HEK293 (cell line): Measurements from ENCODE around the gene LRRC4C.

Source experiments
- CTCF ChIA-PET: fragments of 350-600 bp; formaldehyde crosslinking; extraction: SDS; loops from one replicate; lab custom pipeline; 2021; ENCODE audit warnings: antibody characterized with exemption; lab: Yijun Ruan, JAX
- POLR2A ChIA-PET: fragments of 300-600 bp; formaldehyde crosslinking; extraction: SDS; loops from one replicate; lab custom pipeline; 2020; ENCODE audit warnings: antibody characterized with exemption, inconsistent platforms; lab: Yijun Ruan, JAX
- H3K27ac ChIP-seq: fragments of 200-500 bp; sonication (Bioruptor generic); 2 replicates; pipeline ENCODE4 v1.5.1; 2014; ENCODE audit warnings: low read depth, low read length, control low read depth, inconsistent platforms; ENCODE audit errors: extremely low read depth
- H3K36me3 ChIP-seq, 2 experiments: fragments of 200-500 bp in 1 of 2; sonication (Bioruptor generic) in 1 of 2; 1 replicate in 1 of 2; 2 replicates in 1 of 2; pipeline ENCODE4 v1.5.1; 2014 to 2017; ENCODE audit warnings: inconsistent platforms in 2 of 2, low read length in 2 of 2; ENCODE audit not compliant: control insufficient read depth in 2 of 2, insufficient read depth in 1 of 2
- H3K4me1 ChIP-seq: fragments of 200-500 bp; sonication (Bioruptor generic); 2 replicates; pipeline ENCODE4 v1.5.1; 2014; ENCODE audit warnings: mild to moderate bottlenecking, low read length, inconsistent platforms; ENCODE audit not compliant: control insufficient read depth, insufficient read depth
- H3K4me3 ChIP-seq: 2 replicates; pipeline ENCODE4 v1.5.1; 2011; ENCODE audit warnings: low read depth, mild to moderate bottlenecking, control low read depth, low read length, moderate library complexity
- H3K9me3 ChIP-seq: fragments of 200-500 bp; sonication (Bioruptor generic); 2 replicates; pipeline ENCODE4 v1.5.1; 2014; ENCODE audit warnings: low read depth, low read length, inconsistent platforms; ENCODE audit not compliant: control insufficient read depth, insufficient read depth
- FEZF1 ChIP-seq: fragments of 450-650 bp; formaldehyde crosslinking; IDR thresholded peaks from 2 replicates; pipeline ENCODE4 v1.5.1; 2016; ENCODE audit warnings: missing biosample characterization, missing genetic modification characterization
- GLIS1 ChIP-seq: fragments of 450-650 bp; formaldehyde crosslinking; IDR thresholded peaks from 2 replicates; pipeline ENCODE4 v1.5.1; 2016; ENCODE audit warnings: missing biosample characterization, missing genetic modification characterization
- HOXD13 ChIP-seq: sonication (generic); formaldehyde crosslinking; IDR thresholded peaks from 2 replicates; pipeline ENCODE4 v1.8.0; 2022; ENCODE audit warnings: missing genetic modification reagents, borderline replicate concordance
- ZBTB11 ChIP-seq: fragments of 450-650 bp; formaldehyde crosslinking; conservative IDR thresholded peaks from 2 replicates; pipeline ENCODE4 v1.5.1; 2016; ENCODE audit warnings: low read depth, missing biosample characterization, missing genetic modification characterization
- ZBTB21 ChIP-seq: fragments of 450-650 bp; formaldehyde crosslinking; IDR thresholded peaks from 2 replicates; pipeline ENCODE4 v1.5.1; 2017; ENCODE audit warnings: missing biosample characterization, missing genetic modification characterization
- ZFHX2 ChIP-seq: fragments of 450-650 bp; formaldehyde crosslinking; conservative IDR thresholded peaks from 2 replicates; pipeline ENCODE4 v1.5.1; 2016; ENCODE audit warnings: missing biosample characterization, missing genetic modification characterization
- ZNF174 ChIP-seq: fragments of 450-650 bp; formaldehyde crosslinking; IDR thresholded peaks from 2 replicates; pipeline ENCODE4 v1.5.0; 2017; ENCODE audit warnings: missing biosample characterization, mild to moderate bottlenecking, missing genetic modification characterization
- ZNF311 ChIP-seq: fragments of 450-650 bp; formaldehyde crosslinking; IDR thresholded peaks from 2 replicates; pipeline ENCODE4 v1.5.1; 2017; ENCODE audit warnings: missing biosample characterization, missing genetic modification characterization, borderline replicate concordance
- ZNF362 ChIP-seq: fragments of 450-650 bp; formaldehyde crosslinking; IDR thresholded peaks from 2 replicates; pipeline ENCODE4 v1.5.1; 2016; ENCODE audit warnings: missing biosample characterization, missing genetic modification characterization
- ZNF473 ChIP-seq: fragments of 450-650 bp; formaldehyde crosslinking; IDR thresholded peaks from 2 replicates; pipeline ENCODE4 v1.5.1; 2017; ENCODE audit warnings: missing biosample characterization, missing genetic modification characterization
- ZNF48 ChIP-seq: fragments of 450-650 bp; formaldehyde crosslinking; IDR thresholded peaks from 2 replicates; pipeline ENCODE4 v1.5.1; 2016; ENCODE audit warnings: missing biosample characterization, missing genetic modification characterization
- ZNF501 ChIP-seq: fragments of 450-650 bp; formaldehyde crosslinking; IDR thresholded peaks from 2 replicates; pipeline ENCODE4 v1.5.1; 2016; ENCODE audit warnings: missing biosample characterization, missing genetic modification characterization
- ZNF530 ChIP-seq: fragments of 450-650 bp; formaldehyde crosslinking; IDR thresholded peaks from 2 replicates; pipeline ENCODE4 v1.5.1; 2016; ENCODE audit warnings: low read depth, missing biosample characterization, missing genetic modification characterization
- ZNF600 ChIP-seq: fragments of 450-650 bp; formaldehyde crosslinking; IDR thresholded peaks from 2 replicates; pipeline ENCODE4 v1.5.1; 2016; ENCODE audit warnings: missing biosample characterization, missing genetic modification characterization
- ZNF623 ChIP-seq: fragments of 450-650 bp; formaldehyde crosslinking; IDR thresholded peaks from 2 replicates; pipeline ENCODE4 v1.5.1; 2016; ENCODE audit warnings: missing biosample characterization, missing genetic modification characterization
- ZNF626 ChIP-seq: fragments of 450-650 bp; sonication (Bioruptor Pico); formaldehyde crosslinking; IDR thresholded peaks from 2 replicates; pipeline ENCODE4 v1.5.1; 2018; ENCODE audit warnings: missing biosample characterization, missing genetic modification characterization, inconsistent platforms
- ZNF701 ChIP-seq: fragments of 450-650 bp; formaldehyde crosslinking; IDR thresholded peaks from 2 replicates; pipeline ENCODE4 v1.5.1; 2016; ENCODE audit warnings: missing biosample characterization, missing genetic modification characterization
- ZNF792 ChIP-seq: fragments of 450-650 bp; formaldehyde crosslinking; IDR thresholded peaks from 2 replicates; pipeline ENCODE4 v1.5.1; 2016; ENCODE audit warnings: missing biosample characterization, missing genetic modification characterization
- ZSCAN16 ChIP-seq: fragments of 450-650 bp; formaldehyde crosslinking; IDR thresholded peaks from 2 replicates; pipeline ENCODE4 v1.5.1; 2016; ENCODE audit warnings: missing biosample characterization, missing genetic modification characterization
- TF ChIP-seq, protein P1 (sequence below): fragments of 450-650 bp; formaldehyde crosslinking; IDR thresholded peaks from 2 replicates; pipeline ENCODE4; 2016; ENCODE audit warnings: missing biosample characterization, missing genetic modification characterization
- TF ChIP-seq, protein P2 (sequence below): fragments of 450-650 bp; formaldehyde crosslinking; IDR thresholded peaks from 2 replicates; pipeline ENCODE4 v1.5.1; 2016; ENCODE audit warnings: missing biosample characterization, missing genetic modification characterization
- TF ChIP-seq, protein P3 (sequence below): fragments of 450-650 bp; formaldehyde crosslinking; IDR thresholded peaks from 2 replicates; pipeline ENCODE4 v1.5.1; 2016; ENCODE audit warnings: missing biosample characterization, missing genetic modification characterization, borderline replicate concordance

LRRC4C gene

GRCh38 chr11:41274831-41275230 is 184.6 kb downstream of the LRRC4C start (continued):
- TF ChIP-seq, protein P1, sequence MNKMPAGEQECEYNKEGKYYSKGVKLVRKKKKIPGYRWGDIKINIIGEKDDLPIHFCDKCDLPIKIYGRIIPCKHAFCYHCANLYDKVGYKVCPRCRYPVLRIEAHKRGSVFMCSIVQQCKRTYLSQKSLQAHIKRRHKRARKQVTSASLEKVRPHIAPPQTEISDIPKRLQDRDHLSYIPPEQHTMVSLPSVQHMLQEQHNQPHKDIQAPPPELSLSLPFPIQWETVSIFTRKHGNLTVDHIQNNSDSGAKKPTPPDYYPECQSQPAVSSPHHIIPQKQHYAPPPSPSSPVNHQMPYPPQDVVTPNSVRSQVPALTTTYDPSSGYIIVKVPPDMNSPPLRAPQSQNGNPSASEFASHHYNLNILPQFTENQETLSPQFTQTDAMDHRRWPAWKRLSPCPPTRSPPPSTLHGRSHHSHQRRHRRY (tag by site-specific recombination) = no peak
- TF ChIP-seq ZNF530 (tag by site-specific recombination) (no peak), GLIS1 (tag by site-specific recombination) (no peak)

DNA sequence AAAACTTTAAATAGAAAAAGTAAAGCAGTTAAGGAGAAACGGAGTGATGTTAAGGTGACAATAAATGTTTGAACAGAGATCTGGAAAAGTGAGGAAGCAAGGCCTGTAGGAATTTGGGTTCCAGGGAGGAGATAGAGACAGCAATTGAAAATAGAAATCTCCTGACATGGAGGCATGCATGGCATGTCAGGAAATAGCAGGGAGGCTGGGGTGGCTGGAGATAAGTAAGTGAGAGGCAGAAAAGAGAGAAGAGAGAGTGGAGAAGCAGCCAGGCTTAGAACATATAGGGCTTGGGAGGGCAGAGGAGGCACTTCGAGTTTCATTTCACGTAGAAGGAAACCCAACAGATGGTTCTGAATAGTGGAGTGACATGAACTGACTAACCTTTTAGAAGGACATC is 185.5 kb downstream of the LRRC4C start:
- Histone ChIP-seq H3K4me3 (no peak overlapping the region), H3K36me3 (no peaks in the 10 kb centered on the region), H3K4me1 (no peaks in the 10 kb centered on the region), H3K9me3 (no peaks in the 10 kb centered on the region), H3K27ac (no peak overlapping the region)
- POLR2A ChIA-PET = no interaction called here
- TF ChIP-seq ZNF701 (tag by site-specific recombination) = no peak
- no peak for TF ChIP-seq ZNF501 (tag by site-specific recombination)
- TF ChIP-seq ZNF48 (tag by site-specific recombination) = no peak
- TF ChIP-seq ZNF174 (tag by site-specific recombination) = no peak
- CTCF ChIA-PET = no interaction called here

- Histone ChIP-seq H3K36me3 (no peaks in the 10 kb centered on the region), H3K27ac (no peak overlapping the region), H3K4me3 (no peak overlapping the region), H3K9me3 (no peaks in the 10 kb centered on the region), H3K4me1 (no peaks in the 10 kb centered on the region)
- ChIA-PET CTCF (no interaction called here), POLR2A (no interaction called here)
- no peak for TF ChIP-seq ZBTB21
- no peak for TF ChIP-seq GLIS1 (tag by site-specific recombination)
- TF ChIP-seq ZNF792 (tag by site-specific recombination) = no peak
- TF ChIP-seq ZNF311 = no peak
- TF ChIP-seq HOXD13 = no peak
- no peak for TF ChIP-seq ZSCAN16 (tag by site-specific recombination)
- TF ChIP-seq ZNF362 (tag by site-specific recombination) = no peak
- TF ChIP-seq, protein P2, sequence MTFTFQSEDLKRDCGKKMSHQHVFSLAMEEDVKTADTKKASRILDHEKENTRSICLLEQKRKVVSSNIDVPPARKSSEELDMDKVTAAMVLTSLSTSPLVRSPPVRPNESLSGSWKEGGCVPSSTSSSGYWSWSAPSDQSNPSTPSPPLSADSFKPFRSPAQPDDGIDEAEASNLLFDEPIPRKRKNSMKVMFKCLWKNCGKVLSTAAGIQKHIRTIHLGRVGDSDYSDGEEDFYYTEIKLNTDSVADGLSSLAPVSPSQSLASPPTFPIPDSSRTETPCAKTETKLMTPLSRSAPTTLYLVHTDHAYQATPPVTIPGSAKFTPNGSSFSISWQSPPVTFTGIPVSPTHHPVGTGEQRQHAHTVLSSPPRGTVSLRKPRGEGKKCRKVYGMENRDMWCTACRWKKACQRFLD (tag by site-specific recombination) = no peak
- TF ChIP-seq FEZF1 (tag by site-specific recombination) = no peak
- TF ChIP-seq ZBTB11 (tag by site-specific recombination) = no peak
- no peak for TF ChIP-seq ZFHX2
- TF ChIP-seq, protein P3, sequence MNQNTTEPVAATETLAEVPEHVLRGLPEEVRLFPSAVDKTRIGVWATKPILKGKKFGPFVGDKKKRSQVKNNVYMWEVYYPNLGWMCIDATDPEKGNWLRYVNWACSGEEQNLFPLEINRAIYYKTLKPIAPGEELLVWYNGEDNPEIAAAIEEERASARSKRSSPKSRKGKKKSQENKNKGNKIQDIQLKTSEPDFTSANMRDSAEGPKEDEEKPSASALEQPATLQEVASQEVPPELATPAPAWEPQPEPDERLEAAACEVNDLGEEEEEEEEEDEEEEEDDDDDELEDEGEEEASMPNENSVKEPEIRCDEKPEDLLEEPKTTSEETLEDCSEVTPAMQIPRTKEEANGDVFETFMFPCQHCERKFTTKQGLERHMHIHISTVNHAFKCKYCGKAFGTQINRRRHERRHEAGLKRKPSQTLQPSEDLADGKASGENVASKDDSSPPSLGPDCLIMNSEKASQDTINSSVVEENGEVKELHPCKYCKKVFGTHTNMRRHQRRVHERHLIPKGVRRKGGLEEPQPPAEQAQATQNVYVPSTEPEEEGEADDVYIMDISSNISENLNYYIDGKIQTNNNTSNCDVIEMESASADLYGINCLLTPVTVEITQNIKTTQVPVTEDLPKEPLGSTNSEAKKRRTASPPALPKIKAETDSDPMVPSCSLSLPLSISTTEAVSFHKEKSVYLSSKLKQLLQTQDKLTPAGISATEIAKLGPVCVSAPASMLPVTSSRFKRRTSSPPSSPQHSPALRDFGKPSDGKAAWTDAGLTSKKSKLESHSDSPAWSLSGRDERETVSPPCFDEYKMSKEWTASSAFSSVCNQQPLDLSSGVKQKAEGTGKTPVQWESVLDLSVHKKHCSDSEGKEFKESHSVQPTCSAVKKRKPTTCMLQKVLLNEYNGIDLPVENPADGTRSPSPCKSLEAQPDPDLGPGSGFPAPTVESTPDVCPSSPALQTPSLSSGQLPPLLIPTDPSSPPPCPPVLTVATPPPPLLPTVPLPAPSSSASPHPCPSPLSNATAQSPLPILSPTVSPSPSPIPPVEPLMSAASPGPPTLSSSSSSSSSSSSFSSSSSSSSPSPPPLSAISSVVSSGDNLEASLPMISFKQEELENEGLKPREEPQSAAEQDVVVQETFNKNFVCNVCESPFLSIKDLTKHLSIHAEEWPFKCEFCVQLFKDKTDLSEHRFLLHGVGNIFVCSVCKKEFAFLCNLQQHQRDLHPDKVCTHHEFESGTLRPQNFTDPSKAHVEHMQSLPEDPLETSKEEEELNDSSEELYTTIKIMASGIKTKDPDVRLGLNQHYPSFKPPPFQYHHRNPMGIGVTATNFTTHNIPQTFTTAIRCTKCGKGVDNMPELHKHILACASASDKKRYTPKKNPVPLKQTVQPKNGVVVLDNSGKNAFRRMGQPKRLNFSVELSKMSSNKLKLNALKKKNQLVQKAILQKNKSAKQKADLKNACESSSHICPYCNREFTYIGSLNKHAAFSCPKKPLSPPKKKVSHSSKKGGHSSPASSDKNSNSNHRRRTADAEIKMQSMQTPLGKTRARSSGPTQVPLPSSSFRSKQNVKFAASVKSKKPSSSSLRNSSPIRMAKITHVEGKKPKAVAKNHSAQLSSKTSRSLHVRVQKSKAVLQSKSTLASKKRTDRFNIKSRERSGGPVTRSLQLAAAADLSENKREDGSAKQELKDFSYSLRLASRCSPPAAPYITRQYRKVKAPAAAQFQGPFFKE (tag by site-specific recombination) = no peak
- no peak for TF ChIP-seq ZNF600 (tag by site-specific recombination)
- no peak for TF ChIP-seq ZNF623 (tag by site-specific recombination)
- no peak for TF ChIP-seq ZNF626 (tag by site-specific recombination)
- no peak for TF ChIP-seq ZNF473 (tag by site-specific recombination)
Measured at GRCh38 chr11:41267451-41267850, 192.0 kb downstream of the LRRC4C start.
